Measurements from ENCODE around the gene GALNT18.

The GALNT18 gene

GRCh38 chr11:11621573-11622339 is at the start of gene GALNT18:
Gene GALNT18 (minus strand): TSS chr11:11622005.
- peak; percentile 83 for DNase-seq

- no peak for DNase-seq
Observed at GRCh38 chr11:11670574-11670973, 48.8 kb upstream of the GALNT18 start.

- DNase-seq, result no peak
Observed at GRCh38 chr11:11669233-11669846, 47.5 kb upstream of the GALNT18 start.

GRCh38 chr11:11668781-11669180 is 47.0 kb upstream of the GALNT18 start:
- DNase-seq, result no peak

- DNase-seq, result no peak
Observed at GRCh38 chr11:11668274-11668673, 46.5 kb upstream of the GALNT18 start.

GRCh38 chr11:11667056-11667455 is 45.3 kb upstream of the GALNT18 start:
- DNase-seq, result no peak

GRCh38 chr11:11665407-11665806 is 43.6 kb upstream of the GALNT18 start:
- no peak for DNase-seq

- no peak for DNase-seq
Observed at GRCh38 chr11:11663907-11664306, 42.1 kb upstream of the GALNT18 start.

- DNase-seq, result no peak
Observed at GRCh38 chr11:11662578-11662977, 40.8 kb upstream of the GALNT18 start.

GRCh38 chr11:11661326-11662040 is 39.7 kb upstream of the GALNT18 start:
- no peak for DNase-seq

GRCh38 chr11:11660363-11660740 is 38.5 kb upstream of the GALNT18 start:
- no peak for DNase-seq

- no peak for DNase-seq
Observed at GRCh38 chr11:11659567-11660362, 38.0 kb upstream of the GALNT18 start.

GRCh38 chr11:11657218-11657955 is 35.6 kb upstream of the GALNT18 start:
- DNase-seq, result no peak

GRCh38 chr11:11641581-11641980 is 19.8 kb upstream of the GALNT18 start:
- no peak for DNase-seq

GRCh38 chr11:11640996-11641395 is 19.2 kb upstream of the GALNT18 start:
- no peak for DNase-seq

- DNase-seq, result no peak
Observed at GRCh38 chr11:11640152-11640551, 18.3 kb upstream of the GALNT18 start.

GRCh38 chr11:11636671-11637070 is 14.9 kb upstream of the GALNT18 start:
- no peak for DNase-seq

GRCh38 chr11:11635443-11635842 is 13.6 kb upstream of the GALNT18 start:
- no peak for DNase-seq

GRCh38 chr11:11629368-11629767 is 7.6 kb upstream of the GALNT18 start:
- no peak for DNase-seq

- no peak for DNase-seq
Observed at GRCh38 chr11:11628651-11629050, 6.8 kb upstream of the GALNT18 start.

GRCh38 chr11:11626128-11626527 is 4.3 kb upstream of the GALNT18 start:
- no peak for DNase-seq

GRCh38 chr11:11624926-11625325 is 3.1 kb upstream of the GALNT18 start:
- no peak for DNase-seq
